ENCODE measurements around the gene LMBRD2. TPM values are rescaled to one million over a fixed set of nuclear protein-coding genes. Genes with fewer than 3 reads are reported as not detected.
A peak's percentile ranks its signal among the peaks of the same experiment; 100 is the strongest.

Gene LMBRD2
- total RNA-seq, 1 experiment from 2014 or later, result 15.9 TPM

DNA sequence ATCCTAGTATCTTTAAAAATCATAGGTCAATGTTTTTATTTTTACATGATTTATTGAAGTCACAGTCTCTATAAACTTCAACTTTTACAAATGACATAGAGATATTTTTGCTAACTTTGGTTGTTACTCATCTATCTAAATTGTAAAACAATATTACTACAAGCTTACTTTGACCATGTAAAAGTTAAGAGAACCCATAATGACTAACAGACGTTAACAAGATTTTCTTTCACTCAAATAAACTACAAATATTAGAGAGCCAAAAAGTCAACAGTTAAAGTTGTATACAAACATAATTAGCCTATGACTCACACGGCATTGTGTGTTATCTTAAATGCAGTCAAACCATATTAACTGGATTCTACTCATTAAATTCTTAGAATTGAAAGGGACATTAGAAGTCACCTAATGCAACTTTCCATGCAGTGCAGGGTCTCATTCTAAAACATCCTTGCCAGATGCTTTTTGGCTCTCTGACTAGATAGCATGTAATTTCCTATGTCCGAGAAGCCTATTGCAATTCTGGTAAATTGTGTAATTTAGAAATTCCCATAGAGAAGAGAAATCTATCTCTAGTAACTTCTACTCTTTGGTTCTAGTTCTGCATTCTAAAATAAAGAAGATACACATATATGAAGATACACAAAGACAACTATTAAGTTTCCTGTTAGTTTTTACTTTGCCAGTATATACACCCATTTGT is 42.8 kb downstream of the LMBRD2 start:
- peak; percentile 1 for DNase-seq (ENCODE audit: low read depth)

DNA sequence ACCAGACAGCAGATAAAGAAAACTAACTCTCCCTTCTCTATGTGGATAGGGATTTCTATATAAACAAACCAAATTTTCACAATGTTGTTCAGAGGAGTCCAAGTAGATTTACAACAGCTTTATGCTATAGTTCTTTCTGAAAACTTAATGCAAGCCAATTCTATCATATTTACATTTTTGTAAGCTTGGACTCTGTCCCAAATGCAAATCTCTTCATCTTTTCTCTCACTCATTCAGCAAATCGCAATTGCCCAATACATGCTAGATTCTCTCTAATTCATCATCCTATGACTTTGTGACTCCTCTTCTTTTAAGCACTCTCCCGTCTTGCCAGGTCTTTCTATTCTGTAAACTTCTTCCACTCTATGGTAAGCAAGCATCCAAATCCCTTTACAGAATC is 45.9 kb downstream of the LMBRD2 start:
- DNase-seq (ENCODE audit: low read depth), result no peak

DNA sequence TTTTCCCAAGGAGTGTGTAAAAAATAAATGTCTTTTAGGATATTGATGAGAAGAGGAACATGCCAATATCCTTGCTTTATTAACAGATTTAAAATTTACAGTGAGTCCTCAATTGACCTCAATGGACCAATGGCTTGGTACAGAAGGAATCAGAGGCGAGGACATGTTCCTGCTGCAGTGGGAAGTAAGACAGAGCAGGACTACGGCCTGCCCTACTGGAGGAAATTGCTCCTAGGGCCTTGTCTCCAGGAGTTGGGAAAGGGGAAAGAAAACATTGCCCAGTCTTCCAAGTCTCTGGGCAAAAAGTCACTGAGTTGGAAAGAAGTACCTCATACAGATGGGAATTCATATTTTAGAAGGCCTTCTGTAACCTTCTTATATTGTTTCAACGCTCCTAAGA is 51.9 kb downstream of the LMBRD2 start:
- DNase-seq (ENCODE audit: low read depth), result no peak

DNA sequence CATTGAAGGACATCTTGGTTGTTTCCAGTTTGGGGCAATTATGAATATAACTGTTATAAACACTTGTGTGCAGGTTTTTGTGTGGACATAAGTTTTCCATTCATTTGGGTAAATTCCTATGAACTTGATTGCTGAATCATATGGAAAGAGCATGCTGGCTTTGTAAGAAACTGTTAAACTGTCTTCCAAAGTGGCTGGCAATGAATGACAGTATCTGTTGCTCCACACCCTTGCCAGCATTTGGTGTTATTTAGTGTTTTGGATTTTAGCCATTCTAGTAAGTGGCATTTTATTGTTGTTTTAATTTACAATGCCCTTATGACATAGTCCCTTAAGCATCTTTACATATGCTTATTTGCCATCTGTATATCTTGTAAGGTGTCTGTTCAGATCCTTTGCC is 55.2 kb downstream of the LMBRD2 start:
- DNase-seq (ENCODE audit: low read depth), result no peak

GRCh38 chr5:36089989-36090388 is 61.7 kb downstream of the LMBRD2 start:
- peak; percentile 68 for DNase-seq (ENCODE audit: low read depth)

GRCh38 chr5:36079200-36079781 is 72.4 kb downstream of the LMBRD2 start:
- DNase-seq (ENCODE audit: low read depth), result peak; percentile 53

- DNase-seq (ENCODE audit: low read depth), result no peak
Measured at GRCh38 chr5:36078430-36078829, 73.3 kb downstream of the LMBRD2 start.

GRCh38 chr5:36073595-36074216 is 78.0 kb downstream of the LMBRD2 start:
- peak; percentile 7 for DNase-seq (ENCODE audit: low read depth)

DNA sequence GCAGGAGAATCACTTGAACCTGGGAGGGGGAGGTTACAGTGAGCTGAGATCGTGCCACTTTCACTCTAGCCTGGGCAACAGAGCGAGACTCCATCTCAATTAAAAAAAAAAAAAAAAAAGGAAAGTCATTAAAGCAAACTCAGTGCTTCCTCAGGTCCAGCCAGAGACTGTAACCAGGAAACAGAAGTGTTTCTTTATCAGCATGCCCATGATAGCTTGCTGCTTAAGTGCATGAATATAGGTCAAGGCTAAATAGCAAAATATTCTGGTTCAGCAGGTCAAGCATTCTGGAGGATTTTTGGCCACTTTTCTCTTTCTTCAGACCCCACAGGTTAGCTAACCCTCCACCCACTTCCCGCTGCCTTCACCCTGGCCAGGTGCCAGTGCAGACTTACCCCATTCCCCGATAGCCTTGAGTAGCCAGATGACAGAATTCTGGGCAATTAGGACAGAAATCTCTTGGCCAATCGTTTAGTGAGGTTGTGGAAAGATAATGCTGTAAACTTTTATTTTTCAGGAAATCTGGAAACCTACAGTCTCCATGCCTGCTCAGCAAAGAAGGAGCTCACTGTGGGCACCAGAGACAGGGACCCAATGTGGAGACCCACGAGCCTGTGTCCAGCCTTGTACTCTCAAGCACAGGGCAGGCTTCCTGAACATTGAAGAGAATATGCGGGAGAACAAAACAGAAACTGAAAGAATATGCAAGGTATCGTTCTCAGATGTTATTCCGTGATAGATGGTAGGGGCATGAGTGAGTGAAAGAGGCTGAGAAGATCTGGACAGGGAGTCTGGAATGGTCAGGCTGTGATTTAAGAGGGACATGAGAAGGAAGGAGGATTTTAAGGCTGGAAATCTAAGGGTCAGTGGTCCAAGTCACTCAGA is 80.8 kb downstream of the LMBRD2 start:
- peak; percentile 9 for DNase-seq (ENCODE audit: low read depth)

DNA sequence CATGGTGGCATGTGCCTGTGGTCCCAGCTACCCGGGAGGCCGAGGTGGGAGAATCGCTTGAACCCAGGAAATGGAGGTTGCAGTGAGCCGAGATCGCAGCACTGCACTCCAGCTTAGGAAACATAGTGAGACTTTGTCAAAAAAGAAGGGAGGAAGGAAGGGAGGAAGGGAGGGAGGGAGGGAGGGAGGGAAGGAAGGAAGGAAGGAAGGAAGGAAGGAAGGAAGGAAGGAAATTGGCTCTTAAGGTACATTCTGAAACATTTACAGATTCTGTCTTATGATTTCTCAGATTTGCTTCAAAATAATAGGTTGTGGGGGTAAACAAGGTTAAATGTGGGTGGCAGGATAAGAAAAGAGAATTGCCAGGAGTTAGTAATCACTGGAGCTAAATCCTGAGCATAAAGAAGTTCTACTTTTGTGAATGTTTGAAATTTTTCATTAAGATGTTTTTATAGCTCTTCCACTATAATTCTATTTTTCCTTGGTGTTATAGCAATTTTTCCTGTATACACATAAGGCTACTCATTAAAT is 82.9 kb downstream of the LMBRD2 start:
- DNase-seq (ENCODE audit: low read depth), result no peak

GRCh38 chr5:36066540-36067210 is 85.0 kb downstream of the LMBRD2 start, which contains the start of gene UGT3A2:
Gene UGT3A2 (minus strand): TSS chr5:36066882. CDS start chr5:36066789, 93 bp downstream.
- no peak for DNase-seq (ENCODE audit: low read depth)

- DNase-seq (ENCODE audit: low read depth), result no peak
Measured at GRCh38 chr5:36066001-36066539, 85.6 kb downstream of the LMBRD2 start.

GRCh38 chr5:36060420-36060887 is 91.2 kb downstream of the LMBRD2 start:
- DNase-seq (ENCODE audit: low read depth), result no peak

DNA sequence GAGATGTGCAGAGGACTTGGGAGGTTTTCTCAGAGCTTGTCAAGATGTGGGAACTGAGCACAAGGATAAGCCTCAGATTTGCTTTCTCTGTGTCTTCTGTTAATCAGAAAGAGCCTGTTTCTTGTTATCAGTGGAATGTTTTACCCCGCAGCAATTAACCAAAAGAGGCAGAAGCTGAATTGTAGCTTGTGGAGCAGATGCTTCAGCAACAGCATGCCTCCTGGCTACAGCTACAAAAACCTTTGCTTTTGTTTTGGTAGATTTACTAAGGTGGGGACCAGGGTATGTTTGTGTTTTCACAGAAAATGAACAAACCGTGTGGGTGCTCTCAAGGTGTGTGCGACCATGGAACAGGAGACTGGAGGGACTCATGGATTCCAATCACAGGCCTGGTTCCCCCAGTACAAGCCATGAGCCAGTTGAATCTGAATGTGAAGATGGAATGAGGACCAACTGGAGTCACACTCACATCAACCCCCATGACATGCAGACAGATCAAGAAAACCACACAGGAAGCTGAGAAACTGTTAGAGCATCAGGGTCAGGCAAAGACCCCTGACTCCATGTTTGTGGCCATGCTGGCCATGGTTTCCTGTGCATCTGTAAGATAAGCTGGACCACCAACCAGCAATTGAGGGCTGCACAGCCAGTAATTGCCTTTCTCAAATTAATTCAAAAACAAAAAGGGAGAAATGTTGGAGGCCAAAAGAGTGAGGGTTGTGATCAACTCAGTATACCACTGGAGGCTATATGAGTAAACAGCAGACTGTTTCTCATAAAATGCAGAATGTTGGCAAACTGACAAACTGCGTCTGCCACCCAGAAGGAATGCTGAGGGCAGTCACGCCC is 91.9 kb downstream of the LMBRD2 start:
- DNase-seq (ENCODE audit: low read depth), result no peak

- DNase-seq (ENCODE audit: low read depth), result no peak
Measured at GRCh38 chr5:36058776-36059175, 92.9 kb downstream of the LMBRD2 start.

- DNase-seq (ENCODE audit: low read depth), result no peak
Measured at GRCh38 chr5:36057386-36057785, 94.3 kb downstream of the LMBRD2 start.

GRCh38 chr5:36056422-36056821 is 95.3 kb downstream of the LMBRD2 start:
- no peak for DNase-seq (ENCODE audit: low read depth)

DNA sequence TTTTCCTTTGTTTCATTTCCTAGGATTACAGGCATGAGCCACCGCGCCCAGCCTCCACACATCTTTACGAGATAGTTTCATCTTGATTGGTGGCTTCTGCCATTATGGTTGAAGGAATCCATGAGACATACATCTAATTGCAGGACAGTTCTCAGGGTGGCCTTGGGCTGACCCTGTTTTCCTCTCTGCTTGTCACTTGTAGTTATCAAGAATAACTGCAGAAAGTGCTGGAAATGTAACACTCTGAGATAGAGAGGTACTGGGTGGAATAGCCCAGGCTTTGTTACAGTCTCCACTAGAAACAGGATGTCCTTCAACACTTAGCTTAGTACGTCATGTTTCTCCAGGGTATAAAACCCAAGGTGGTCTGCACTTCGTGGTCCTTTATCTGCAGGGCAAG is 95.7 kb downstream of the LMBRD2 start:
- no peak for DNase-seq (ENCODE audit: low read depth)

DNA sequence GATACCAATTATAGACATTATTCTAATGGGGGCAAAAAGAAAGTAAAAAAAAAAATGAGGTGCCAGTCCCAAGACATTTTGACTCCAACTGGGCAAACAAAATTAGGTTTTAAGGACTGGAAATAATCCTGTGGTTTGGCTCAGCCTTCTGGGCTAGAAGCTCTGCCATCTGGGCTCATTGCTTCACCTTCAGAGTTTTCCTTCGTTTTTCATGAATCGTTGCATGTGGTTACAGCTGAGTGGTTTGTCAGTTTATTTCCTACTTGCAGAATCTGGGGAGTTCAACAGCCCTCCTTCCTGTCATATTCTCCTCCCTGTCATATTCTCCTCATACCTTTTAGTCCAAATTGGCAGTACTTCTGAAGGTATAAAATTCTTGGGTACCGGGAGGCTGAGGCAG is 97.0 kb downstream of the LMBRD2 start:
- DNase-seq (ENCODE audit: low read depth), result peak; percentile 21

DNA sequence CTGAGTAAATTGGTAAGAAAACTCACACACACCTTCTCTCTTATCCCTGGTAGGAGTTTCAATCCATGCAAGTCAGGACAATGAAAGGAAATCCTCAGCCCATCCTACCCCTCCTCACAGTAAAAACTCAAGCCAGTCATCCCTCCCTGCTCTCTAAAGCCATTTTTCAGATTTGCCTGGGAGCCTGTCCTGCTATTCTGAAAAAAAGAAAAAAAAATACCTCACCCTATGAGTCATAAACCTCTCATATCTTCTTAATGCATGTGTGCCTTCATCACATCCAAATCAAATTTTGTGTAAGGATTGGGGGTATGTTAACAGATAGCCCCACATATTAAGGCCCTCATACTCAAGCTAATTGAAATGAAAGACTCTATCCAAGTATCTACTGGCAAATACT is 99.1 kb downstream of the LMBRD2 start:
- DNase-seq (ENCODE audit: low read depth), result no peak

Measured in LHCN-M2 (cell line).